Cerebellar nuclear complex (tissue), 1 donor: ENCODE measurements around the gene MYO1G.
"Not testable (repeated sequence)": the region's sequence is repeated elsewhere in the genome, so short reads cannot be mapped to it uniquely, and the experiment has no call there.

Source experiments
- DNase-seq, 2 experiments: peaks; one replicate each; lab custom pipeline; 2025; lab: John Stamatoyannopoulos, UW

The MYO1G gene

DNA sequence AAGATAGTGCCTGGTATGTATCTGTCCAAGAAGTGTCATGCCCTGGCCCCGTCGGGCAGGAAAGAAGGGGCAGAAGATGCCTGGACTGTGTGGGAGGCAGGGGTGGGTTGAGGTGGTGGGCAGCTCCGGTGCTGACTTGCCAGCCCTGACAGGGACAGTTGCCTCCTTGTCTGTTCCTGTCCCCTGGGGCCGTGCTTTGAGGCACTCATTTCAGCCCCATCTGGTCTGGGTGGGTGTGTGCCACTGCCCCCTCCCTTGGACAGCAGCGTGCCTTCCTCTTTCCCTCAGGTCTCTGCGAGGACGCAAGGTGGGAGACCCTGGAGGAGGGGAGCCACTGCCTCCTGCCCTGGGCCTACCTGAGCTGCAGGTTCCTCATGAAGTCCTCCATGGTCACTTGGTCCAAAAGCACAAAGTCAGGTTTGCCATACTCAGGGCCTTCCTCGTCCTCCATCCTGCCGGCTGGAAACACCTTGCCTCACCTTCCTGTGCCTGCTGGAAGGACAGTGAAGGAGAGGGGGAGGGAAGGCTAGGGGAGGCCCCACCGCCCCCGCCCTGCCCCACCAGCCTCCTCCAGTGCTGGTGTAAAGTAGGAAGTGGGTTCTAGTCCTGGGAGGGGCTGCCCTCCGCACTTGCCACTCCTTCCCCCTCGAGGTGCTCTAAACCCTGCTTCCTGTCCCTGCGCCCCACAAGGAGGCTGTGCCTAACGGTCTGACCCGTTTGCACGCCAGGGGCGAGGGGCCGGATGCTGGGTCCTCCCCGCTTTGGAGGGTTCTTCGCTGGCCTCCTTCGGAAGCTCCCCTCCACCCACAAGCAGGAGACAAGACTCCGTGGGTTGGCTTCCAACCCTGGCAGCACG is at the start of gene MYO1G:
Gene MYO1G, minus strand, starts transcription at position 505 of the 856 bp plus-strand sequence. Its CDS starts 54 bp downstream, at position 451.
- DNase-seq = no peak

DNA sequence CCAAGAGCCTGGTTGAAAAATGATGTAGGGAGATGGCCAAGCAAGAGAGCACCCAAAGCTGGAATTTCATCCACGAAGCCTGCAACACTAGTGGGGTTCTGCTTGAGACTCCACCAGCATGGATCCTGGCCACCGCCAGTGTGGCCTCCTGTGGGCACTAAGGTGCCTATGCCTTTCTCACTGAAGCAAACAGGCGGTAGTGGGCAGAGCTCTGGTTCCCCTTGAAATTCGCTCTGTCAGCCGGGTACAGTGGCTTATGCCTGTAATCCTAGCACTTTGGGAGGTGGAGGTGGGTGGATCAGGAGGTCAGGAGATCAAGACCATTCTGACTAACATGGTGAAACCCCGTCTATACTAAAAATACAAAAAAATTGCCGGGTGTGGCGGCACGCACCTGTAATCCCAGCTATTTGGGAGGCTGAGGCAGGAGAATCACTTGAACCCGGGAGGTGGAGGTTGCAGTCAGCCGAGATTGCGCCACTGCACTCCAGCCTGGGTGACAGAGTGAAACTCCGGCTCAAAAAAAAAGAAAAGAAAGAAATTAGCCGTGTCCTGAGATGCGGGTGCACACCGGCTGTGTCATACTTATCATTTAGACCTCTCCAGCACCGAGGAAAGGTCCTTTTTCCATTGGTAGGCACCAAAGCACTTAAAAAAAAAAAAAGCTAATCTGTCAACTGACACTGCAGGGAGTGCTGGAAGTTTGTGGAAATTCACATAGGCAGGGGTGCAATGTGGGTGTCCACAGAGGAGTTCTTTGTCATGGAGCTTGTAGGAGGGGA is 49.5 kb upstream of the MYO1G start:
- no peak for DNase-seq

- DNase-seq = no peak
Observed at GRCh38 chr7:45027774-45028114, 48.9 kb upstream of the MYO1G start.

GRCh38 chr7:45026984-45027773 is 48.4 kb upstream of the MYO1G start:
- DNase-seq = no peak

GRCh38 chr7:45026013-45026412 is 47.2 kb upstream of the MYO1G start:
- no peak for DNase-seq

- not testable (repeated sequence) for DNase-seq
Observed at GRCh38 chr7:45025473-45025872, 46.7 kb upstream of the MYO1G start.

GRCh38 chr7:45024126-45024744 is 45.4 kb upstream of the MYO1G start:
- DNase-seq = no peak

DNA sequence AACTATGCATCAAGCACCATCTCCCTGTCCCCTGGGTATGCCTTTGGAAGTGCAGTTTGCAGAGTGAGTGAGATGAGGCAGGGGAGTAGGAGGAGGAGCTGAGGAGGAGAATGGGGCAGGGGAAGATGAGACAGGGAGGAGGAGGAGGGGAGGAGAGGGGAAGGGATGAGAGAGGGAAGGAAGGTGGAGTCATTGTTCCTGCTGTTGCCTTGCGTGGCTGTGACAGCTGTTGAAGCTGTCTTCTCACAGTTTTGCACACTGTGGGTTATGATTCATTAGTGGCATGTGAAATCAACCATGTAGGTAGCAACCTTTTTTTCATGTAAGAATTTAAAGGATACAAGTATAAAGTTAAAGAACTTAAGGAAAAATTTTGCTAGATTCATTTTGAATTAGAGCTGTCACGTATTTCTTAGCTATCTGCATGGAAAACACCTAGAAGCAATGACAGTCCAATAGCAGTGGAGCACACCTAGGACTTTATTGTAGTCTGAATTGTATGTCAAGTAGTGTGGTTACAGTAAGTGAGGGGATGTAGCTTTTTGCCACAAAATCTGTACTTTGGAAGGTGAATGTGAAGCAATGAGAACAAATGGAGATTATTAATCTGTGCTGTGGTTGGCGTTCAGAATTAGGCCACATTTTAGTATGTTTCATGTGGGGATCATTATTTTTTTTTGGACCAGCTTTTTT is 42.9 kb upstream of the MYO1G start:
- no peak for DNase-seq

GRCh38 chr7:45020915-45021314 is 42.1 kb upstream of the MYO1G start:
- DNase-seq = no peak

DNA sequence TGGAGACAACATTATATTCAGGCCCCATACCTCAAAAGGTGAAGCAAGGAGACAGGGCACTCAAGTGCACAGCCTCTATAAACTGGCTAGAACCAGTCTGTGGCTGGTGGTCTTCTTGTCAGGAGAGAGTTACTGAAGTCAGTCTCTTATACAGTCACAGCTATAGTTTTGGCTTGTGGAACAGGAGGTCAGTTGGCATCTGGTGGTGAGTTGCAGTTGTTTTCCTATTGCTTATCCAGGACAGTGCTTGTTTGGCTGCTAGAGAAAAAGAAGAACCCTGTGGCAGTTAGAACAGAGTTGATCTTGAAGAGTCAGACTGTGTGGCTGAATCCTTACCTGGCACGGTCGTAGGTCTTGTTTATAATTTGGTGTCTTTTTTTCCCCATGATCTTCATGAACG is 38.4 kb upstream of the MYO1G start:
- DNase-seq = no peak

DNA sequence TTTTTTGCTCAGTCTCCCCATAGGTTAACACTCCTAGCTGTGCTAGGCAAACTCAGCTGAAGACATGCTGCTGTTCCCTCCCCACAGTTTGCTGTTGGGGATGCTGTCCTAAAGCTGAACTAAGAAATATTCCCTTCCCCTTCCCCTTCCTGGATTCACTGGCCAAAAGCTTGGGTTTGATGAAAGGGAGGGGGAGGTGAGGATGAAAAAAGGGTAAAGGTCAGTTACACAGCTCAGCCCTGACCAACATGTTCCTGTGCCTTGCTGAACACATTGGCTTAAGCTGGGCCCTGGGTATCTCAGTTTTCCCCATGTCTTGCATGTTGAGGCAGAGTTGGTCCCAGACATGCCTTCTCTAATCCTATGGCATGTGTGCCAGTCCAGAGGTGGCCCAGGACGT is 36.5 kb upstream of the MYO1G start:
- DNase-seq = no peak

DNA sequence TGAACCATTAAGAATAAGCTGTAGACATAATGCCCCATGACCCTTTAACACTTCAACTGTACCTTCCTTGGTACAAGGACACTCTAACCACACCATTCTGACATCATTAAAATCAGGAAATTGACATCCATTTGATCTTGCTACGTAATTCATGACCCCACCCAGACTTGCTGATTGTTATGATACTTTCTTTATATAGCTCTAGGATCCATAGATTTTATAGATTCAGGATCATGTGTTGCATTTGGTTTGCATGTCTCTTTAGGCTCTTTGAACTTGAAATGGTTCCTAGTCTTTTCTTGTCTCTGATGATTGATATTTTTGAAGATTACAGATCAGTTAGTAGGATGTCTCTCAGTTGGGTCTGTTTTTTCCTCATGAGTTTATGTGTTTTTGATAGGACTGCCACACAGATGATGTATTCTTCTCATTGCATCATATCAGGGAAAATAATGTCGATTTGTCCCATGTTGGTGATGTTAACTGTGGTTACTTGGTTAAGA is 34.7 kb upstream of the MYO1G start:
- DNase-seq = no peak

DNA sequence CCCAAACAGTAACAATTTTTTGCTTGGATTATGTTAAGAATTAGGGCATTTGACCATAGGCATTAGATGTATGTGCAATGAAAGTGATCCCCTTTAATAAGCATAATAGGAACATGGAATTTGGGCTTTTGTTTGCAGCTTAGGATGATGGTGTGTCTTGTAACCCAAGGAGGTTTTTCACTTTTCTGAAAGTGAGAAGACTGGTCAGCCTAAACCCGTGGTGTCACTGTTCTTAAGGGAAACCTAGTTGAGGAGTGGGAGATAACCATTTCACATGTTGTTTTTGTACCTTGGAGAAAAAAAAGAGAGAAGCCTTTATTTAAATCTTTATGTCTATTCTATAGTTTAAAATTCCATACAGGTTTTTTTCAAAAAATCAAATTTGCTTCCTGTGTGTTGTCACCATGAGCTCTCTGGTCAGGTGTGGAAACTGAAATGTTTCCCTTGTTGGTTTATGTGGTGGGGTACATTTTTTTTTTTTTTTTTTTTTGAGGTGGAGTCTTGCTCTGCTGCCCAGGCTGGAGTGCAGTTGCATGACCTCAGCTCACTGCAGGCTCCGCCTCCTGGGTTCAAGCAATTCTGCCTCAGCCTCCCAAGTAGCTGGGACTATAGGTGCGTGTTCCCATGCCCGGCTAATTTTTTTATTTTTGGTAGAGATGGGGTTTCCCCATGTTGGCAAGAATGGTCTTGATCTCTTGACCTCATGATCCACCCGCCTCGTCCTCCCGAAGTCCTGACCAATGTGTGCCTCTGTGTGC is 28.9 kb upstream of the MYO1G start:
- no peak for DNase-seq

- no peak for DNase-seq
Observed at GRCh38 chr7:45007106-45007505, 28.3 kb upstream of the MYO1G start.

GRCh38 chr7:45003789-45004188 is 25.0 kb upstream of the MYO1G start:
- DNase-seq = no peak

DNA sequence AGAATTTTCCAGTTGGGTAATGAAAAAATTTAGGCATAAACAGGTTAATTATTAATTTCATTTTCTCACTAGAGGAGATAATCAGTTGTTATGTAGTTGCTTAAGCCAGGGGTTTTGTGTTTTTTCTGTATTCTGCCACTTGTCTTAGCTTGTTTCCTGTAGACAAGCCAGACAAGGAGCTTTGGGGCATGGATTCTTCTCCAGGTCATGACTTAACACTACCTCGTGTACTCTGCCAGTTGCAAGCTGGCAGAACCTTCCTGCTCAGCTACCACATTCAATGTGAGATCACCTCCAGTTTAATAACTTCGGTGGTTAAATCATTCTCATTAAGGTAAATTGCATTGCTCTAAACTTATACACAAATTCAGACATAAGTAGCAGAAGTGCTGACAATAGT is 23.0 kb upstream of the MYO1G start:
- DNase-seq = no peak

DNA sequence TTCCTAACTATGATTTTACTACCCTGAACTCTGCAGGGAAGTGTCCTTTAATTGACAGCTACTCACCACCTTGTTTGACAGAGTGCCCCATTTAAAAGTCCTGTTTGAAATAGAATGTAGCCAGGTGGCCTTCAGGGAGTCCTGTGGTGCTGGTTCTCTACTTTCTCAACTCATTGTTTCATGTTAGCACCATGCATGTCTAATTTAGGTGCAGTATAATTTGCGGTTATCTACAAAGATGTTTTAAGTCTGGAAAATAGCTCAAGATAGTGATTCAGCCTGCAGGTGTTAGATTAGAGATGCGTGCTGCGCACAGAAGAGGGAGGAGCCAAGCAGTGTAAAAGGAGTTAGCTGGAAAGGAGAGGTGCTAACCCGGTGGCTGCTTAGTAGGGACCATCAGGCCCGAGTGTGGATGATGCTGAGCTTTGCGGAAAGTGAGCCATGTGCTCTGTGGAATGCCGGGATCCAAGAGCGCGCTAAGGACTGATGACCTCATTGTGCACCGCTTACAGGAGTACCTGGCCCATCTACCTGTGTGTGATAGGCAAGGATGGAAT is 22.4 kb upstream of the MYO1G start:
- DNase-seq = no peak

- DNase-seq = no peak
Observed at GRCh38 chr7:45000093-45001032, 21.5 kb upstream of the MYO1G start, which contains the start of gene CCM2. TSS of gene CCM2 (plus strand) at chr7:45000201. CDS start at chr7:45000334, 133 bp downstream.
